NCI-H2196 (cell line): Measurements from ENCODE around the gene MEGF11.

Source experiments
- DNase-seq: peaks from one replicate; lab custom pipeline; 2025; ENCODE audit not compliant: unreplicated experiment; lab: John Stamatoyannopoulos, UW

Gene MEGF11

DNA sequence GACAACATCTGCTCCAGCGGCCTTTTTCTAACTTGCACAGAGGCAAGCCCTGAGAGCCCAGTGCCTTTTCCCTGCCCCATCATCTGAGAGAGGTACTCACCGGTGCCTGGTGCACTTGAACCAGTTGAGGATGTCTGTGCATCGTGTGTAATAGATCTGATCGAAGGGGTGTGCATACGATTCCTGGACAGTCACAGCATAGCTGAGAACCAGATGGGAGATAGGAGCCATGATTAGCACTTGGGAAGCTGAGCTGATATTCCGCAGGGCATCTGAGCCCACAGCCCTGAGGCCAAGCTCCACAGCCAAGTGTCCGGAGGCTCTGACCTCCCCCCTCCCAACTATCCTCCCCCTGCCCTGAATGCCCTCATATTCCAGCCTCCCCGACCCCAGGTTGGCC is 129.8 kb downstream of the MEGF11 start:
- no peak for DNase-seq

DNA sequence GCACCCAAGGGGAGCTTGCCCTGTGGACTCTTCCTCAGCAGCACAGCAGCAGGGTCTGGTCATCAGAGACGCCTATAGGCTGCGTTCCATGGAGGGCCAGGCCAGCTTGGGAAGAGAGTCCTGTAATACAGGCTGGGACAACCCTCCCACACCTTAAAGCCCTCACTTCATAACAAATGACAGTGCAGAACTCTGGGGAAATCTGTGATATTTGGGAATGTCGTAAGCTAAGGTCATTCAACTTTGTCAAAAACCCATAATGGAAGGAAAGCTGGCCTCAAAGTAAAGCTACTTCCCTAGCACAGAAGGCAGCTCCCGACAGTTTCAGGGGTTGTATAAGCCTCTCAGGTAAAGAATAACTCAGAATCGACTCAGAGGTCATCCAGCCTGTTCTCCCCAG is 133.1 kb downstream of the MEGF11 start:
- DNase-seq, result no peak

DNA sequence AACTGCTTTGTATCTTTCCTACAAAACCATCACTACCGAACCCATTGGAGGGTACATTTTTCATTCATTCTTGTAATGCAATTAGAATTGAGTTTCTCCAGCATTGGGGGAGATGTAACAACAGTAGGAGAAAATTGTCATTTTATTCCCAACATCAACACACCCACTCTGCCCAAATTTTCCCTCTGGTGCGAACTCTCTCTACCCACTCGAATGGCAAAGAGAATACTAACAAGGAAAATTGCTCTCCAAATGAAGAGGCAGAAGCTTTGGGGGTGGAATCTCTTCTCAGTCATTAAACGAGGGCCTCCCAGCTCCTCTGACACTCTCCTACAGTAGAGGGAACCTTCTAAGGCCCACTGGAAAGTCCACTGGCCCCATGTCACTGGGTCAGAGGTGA is 135.7 kb downstream of the MEGF11 start:
- DNase-seq, result no peak

DNA sequence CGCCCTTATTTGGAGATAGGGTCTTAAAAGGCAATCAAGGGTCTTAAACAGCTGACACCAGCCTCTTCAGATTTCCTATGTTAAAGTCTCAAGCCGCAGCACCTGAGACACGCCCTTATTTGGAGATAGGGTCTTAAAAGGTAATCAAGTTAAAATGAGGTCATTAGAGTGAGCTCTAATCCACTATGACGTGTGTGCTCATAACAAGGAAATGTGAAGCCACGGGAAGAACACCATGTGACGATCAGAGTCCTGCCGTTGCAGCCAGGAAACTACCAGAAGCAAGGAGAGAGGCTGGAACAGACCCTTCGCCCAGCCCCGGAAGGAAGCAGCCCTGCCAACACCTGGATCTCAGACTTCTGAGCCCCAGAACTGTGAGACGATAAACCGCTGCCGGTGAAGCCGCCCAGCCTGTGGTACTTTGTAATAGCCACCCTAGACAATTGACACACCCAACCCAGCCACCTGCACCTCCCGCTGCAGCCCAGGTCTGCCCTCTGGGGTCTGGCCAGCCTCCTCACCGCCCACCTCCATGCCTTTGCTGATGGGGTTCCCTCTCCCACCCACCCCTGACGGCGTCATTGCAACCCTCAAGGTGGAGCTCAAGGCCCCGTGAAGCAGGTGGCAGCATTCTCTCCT is 137.9 kb downstream of the MEGF11 start:
- DNase-seq, result peak; percentile 20

DNA sequence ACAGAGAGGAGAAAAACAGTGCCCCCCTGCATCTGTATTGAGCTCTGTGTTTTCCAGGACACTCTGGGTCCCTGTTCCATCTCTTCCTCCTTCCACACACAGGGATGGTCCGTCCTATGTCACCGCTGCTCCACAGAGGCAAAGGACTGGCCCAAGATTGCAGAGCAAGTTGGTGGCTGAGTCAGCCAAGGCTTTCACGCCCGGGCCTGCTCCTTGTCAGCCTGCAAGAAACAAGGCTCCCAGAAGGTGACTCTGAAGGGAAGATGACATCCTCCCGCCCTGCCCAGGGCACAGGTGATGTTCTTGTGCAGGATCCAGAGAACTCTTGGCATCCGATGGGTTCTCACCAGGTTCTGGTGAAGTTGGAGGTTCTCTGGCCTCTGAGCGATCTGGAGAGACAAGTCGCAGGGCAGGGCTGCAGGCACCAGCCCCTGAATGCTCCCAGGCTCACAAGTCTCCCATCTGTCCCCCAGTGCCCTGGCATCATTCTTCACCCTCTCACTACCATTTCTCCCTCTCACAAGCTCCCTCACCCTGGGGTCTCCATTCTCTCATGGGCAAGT is 138.6 kb downstream of the MEGF11 start:
- no peak for DNase-seq

DNA sequence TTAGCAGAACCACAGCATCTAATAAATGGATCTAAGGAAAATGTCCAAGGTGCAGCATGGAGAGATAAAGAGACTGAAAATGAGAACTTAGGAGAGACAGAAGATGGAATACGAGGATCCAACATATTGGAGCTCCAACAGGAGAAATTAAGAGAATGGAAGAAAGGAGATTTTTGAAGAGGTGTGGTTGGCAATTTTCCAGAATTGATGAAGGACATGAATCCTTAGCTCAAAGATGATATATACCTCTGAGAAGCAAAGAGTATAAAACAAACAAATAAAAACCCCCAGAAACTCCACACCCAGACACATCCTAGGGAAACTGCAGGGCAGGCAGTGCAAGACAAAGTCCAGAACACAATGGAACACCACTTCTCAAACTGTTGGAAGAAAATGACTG is 141.2 kb downstream of the MEGF11 start:
- no peak for DNase-seq

DNA sequence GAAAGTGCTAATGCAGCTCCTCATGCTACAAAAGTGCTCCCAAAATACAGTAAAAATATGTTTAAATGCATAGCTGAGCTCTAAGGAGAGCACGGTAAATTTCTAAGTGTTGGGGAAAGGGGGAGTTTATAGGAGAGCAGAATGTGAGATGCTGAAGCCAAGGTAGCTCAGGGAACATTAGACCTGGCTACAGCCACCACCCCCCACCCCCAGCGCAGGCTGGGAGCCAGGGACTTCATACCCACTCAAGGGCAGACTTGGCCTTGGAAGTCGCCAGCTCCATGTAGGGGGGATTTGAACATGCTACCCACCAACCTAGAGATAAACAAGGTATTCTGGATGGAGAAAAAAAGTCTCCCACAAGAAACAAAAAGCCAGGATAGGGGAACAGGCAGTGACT is 142.2 kb downstream of the MEGF11 start:
- no peak for DNase-seq

DNA sequence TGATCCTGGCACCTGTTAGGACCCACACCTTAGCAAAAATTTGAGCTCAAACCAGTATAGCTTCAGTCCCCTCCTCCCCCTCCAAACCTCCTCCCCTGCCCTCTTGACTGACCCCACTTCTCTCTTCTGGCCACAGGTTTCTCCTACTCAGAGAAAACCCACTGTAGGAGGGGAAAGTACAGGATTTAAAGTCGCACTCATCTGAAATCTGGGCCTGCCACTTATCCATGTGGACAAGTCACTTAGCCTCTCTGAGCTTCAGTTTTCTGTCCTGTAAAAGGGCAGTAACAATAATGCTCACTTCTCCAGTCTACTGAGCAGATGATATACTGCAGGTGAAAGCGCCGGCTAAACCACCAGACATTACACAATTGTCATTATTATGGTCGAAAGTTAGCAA is 142.7 kb downstream of the MEGF11 start:
- DNase-seq, result no peak

DNA sequence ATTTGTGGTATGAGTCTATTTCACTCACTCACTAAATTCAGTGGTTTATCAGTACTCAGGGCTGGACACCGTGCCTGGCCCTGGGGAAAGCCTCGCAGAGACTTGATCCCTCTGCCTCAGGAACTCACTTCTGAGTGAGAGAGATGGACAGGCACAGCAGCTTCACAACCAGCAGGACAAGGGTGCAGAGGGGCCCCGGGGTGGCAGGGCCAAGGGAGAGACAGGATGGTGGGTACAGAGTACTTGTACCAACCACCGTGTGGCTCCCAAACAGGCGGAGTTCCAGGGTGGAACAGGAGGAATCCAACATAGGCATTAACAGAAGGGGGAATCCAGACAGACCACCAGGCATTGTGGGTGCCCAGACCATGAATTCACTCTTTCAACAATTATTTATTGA is 143.7 kb downstream of the MEGF11 start:
- no peak for DNase-seq

DNA sequence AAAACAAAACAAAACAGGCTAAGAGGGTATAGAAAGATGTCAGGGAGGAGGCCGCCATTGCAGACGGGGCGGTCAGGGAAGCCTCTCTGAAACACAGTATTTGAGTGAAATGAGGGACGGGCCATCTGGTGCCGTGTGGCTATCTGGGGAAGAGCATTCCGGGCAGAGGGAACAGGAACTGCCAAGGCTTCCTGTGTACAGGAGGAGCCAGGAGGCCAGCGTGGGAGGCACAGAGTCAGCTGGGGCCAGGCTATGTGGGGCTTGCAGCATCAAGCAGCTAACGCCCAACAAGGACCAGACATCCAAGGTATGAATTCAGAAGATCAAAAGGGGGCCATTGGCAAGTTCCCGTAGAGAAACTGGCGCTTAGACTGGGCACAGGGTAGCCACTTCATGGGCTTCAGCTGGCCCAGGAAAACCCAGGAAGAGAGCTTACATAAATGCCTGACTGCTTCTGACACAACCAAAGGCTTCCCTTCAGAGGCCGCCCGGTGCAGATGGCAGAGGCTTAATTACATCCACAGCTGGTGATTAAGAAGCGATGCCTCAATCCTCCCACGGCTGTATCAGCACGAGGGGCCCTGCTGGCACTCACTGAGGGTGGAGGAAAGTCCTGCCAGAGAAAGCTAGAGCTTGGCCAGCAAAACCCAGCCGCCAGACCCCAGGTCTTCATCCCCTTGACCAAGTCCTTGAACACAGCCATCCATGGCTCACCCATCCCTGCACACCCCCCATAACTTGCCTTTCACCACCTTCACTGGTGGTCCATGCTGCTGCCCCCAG is 144.9 kb downstream of the MEGF11 start:
- no peak for DNase-seq

DNA sequence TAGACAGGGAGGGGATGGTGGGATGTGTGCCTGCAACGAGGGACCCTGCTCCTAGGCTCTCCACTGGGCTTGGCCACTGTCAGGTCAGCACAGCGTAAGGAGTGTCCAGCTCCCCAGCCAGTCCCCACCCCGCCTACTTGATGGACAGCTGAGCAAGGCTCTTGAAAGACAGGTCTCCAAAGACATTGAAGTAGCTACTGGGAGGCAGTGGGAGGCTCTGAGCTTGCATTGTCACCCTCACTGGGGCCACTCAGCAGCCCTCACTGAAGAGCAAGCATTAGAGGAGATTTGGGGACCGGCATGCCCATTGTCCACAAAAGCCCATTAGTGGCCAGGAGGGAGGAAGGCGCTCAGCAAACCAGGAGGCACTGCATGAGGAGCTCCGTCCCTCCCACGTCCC is 146.5 kb downstream of the MEGF11 start:
- DNase-seq, result no peak

DNA sequence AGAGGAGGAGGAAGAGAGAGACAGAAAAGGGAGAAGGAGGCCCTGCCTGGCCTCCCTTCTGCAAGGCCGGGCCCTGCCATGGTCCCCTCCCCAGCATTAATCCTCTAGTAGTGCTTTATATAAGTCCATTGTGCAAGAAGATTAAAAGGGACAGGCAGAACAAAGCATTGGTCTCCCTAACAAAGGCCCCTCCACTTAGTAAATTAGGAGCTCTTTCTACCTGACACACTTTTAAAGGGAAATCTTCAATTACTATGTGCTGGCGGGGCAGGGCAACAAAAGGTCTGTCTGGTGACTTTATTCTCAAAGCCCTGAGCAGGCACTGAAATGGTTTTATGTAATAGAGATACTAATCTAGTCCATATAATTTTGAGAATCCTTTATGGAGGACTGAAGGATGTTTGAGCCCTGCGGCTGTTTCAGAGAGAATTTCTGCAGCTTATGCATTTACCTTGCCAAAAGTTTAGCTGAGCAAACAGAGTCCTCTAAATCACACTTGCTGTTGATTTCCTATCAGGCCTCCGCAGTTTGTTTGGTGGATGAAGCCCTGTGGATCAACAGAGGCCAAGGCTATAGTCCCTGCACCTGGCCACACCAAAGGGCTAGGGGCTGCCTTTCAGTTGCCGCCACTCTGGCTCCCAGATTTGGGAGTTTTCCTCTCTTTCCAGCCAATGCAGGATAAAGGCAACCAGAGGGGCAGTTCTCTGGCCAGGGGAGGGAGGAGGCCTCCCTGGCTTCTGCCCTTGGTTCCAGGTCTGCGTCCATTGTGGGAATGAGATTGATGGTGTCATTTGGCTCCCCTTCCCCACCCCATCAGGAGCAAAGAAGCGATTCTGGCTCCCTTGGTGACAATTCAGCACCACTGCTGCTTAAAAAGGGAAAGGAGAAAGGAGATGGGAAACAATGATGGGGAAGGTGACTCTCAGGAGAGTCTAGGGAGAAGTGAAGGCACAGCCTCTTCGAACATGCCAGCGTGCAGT is 148.0 kb downstream of the MEGF11 start:
- no peak for DNase-seq

DNA sequence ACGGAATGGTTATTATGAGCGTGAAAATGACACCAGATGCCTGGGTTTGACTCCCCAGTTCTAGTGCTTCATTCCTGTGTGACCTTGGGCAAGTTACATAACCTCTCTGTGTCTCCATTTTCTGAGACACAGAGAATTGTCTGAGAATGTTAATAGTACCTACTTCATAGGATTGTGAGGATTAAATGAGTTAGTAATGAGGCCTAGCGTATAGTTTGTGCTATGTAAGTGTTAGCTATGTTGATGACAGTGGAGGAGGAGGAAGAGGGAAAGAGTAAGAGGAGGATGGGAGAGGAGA is 150.3 kb downstream of the MEGF11 start:
- no peak for DNase-seq

DNA sequence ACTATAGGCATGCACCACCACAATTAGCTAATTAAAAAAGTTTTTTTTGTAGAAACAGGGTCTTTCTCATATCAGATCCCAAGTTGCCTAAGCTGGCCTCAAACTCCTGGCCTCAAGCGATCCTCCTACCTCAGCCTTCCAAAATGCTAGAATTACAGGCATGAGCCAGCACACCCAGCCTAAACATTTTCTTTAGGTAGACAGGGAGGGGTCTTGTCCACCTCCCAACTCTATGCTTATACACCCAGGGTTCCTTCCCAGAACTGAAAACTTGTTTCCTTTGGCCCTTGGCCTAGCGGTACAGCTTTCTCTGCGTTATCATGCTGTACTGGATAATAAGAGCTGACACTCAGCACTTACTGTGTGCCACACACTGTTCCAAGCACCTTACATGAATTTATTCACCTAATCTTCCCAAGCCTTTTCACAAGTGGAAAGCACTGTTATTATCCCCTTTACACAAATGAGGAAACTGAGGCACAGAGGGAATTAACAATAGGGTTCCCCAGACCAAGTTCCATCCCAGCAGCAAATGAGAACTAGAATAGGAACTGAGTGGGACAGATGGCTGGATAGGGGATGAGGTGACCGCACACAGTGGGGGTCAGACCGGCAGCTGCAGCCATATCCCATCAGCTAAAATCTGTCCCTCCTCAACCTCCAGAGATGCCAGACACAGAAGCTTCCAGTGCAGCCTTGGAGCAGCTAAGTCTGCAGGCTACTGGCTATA is 150.8 kb downstream of the MEGF11 start:
- no peak for DNase-seq

DNA sequence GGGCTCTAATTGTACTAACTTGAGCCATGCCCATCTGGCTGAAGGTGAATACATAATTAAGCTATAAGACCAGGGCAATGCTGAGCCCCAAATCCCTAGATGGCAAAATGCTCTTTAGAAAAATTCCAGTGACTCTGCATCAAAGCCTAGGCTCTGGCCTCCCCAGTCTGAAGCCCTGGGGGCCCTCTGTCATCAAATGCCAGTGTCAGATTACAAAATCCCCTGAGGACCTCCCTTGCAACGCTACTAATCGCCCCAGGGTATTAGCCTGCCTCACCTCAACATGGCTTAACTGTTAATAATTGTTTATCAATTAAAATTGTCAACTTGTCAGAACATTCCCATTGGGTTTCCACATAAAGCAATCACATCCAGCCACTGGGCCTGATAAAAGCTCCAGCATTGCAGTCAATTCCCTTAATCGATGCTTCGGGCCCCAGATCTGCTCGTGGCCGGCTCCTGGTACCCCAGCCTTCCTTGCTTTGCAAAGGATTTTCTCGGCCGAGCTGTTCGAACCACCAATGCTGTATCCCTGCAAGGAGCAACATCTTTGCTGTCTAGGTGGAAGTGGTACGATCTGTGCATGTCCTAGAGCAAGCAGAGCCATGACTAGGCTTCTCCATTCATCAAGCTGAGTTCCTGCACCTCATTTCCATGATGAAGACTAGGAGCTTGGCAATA is 151.7 kb downstream of the MEGF11 start:
- DNase-seq, result no peak

DNA sequence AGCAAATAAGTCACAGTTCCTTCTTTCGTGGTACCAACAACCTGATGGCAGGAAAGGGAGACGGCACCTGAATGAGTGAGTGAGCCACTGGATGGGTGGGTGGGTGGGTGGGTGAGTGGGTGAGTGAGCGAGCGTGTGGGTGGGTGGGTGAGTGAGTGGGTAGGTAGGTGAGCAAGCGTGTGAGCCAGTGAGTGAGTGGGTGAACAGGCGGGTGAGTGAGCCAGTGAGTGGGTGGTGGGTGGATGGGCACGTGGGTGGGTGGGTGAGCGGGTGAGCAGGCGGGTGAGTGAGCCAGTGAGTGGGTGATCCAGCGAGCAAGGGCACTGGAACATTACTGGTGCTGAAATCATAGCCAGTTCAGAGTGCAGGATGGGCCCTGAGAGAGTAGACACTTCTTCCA is 152.8 kb downstream of the MEGF11 start:
- no peak for DNase-seq

DNA sequence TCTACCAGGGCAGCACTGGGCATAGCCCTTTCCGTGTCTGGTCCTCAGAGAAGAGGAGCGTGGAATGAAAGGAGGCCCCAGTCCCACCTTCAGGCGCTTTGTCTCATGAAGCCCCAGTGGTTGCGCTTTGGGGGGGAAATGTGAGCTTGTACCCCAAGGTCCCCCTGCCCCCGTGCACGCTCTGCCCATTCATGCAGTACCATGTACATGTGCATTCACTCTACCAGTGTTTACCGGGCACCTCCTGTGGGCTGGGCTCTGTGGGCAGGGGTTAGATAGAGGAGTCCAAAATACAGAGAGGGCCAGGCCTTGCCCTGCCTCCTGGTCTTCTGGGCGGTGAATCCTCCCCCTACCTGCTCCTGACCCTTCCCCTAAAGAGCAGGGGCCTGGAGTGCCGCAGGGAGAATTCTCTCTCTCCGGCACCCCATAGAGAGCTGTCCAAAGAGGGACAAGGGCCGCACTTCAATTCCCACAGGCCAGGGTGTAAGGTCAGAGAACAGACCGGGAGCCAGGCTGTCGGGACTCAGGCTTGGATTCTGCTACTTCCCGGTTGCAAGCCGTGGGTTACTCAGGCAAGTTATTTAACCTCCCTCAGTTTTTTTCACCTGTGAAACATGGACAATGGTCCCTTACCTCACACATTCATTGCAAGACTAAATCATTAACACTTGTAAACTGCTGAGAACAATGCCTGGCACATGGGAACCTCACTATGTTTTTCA is 153.4 kb downstream of the MEGF11 start:
- no peak for DNase-seq

DNA sequence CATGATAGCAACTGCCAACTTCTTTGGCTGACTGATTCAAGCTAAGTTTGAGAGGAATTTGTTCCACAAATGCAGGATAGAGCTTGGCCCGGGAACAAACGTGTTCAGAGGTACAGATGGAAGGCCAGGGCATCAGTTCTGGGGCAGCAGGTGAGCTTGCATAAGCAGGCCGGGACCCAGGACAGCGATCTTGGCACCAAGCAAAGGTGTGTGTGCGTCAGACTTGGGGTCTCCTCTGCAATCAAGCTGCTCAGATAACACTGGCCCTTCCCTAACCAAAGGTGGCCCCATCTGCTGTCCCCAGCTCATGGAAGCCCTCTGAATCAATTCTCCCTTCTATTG is 155.6 kb downstream of the MEGF11 start:
- DNase-seq, result no peak

DNA sequence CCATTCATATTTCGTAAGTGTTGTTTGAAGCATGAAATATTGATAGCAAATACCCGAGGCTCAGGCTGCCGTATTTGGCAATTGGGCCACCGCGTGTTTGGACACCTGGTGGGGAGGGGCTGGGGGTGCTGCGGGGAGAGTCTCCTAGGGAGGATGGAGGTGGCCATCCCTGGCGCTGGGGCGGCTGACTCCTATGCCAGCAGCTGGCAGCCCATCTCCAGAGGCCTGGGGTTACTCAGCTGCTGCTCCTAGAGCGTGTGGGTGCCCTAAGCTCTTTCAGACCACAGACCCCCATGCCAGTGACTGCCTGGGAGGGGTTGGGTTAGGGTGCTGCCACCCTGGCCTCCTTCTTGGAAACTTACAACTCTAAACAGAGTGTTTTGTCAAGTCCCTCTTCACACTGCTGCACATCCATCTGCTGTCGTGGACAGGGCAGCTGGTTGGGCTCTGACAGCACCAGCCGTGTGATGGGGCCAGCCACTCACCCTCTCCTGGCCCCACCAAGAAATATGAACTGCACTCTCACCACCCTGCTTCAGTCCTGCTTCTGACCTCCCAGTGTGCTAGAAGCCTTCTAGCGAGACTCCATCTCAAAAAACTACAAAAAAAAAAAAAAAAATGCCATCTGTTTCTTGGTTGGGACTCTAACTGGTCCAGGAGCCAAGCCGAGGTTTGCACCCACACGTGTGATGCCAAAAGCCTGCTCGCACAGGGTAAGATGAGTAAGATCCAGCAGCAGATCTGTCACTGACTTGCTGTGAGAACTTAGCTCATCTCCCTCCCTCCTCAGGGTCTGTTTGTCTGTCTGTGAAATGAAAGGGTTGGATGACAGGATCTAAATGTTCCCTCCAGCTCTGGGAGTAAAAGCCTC is 156.2 kb downstream of the MEGF11 start:
- no peak for DNase-seq
